ENCODE measurements around the gene YEATS2. TPM values are rescaled to one million over a fixed set of nuclear protein-coding genes. Genes with fewer than 3 reads are reported as not detected.
A peak's percentile ranks its signal among the peaks of the same experiment; 100 is the strongest.

The YEATS2 gene
- 10 to 100 TPM; 11.5 to 32.8 (median 26.6) TPM for total RNA-seq

DNA sequence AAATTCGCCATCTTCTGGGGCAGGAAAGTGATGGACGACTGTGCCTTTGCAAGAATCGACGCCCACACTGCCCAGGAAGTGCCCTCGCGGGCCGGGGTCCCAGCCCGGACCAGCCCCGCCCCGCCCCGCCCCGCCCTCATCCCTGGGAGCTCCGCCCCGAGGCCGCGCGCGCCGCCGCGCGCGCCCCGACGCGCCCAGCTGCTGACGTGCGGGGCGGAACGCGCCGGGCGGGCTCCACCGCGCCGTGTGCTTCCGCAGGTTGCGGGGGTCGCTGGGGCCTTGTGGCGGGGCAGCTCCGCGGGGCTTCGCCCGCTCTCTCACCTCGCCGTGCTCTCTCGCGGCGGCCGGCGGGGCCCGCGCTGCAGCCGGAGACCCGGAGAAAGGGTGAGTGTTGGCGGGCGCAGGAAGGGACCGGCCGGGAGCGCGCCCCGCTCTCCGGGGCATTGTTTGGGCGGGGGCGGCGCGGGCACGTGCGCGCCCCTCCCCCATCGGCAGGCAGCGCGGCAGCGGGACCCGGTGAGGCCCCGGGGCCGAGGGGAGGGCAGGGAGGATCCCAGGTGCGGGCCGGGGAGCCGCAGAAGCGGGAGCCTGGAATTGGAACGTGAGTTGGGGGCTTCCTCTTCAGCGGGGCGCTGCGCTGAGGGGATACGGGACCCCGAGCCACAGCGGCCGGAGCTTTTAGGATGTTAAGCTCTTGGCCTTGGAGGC lies at the start of gene YEATS2:
TSS of gene YEATS2 (plus strand) at position 188 of the 708 bp plus-strand sequence. CDS start 17,366 bp downstream, outside the sequence.
- DNase-seq (ENCODE audit: low spot score in 2 of 2) = no peak
- Histone ChIP-seq H3K27ac (peak within 1 kb of the TSS; percentile 90 to 91), H3K36me3 (no peaks in the 10 kb centered on the region), H3K4me3 (peak within 1 kb of the TSS; percentile 92 to 97 (median 96)), H3K4me1 (no peaks in the 10 kb centered on the region), H3K9me3 (no peaks in the 10 kb centered on the region), H3K27me3 (no peaks in the 10 kb centered on the region)
- intact Hi-C loops (cut with DNase I; ENCODE audit: low total_unique reads) = no loop called here
- TF ChIP-seq POLR2A (IDR thresholded peaks at IDR 0.05) = no peak
- TF ChIP-seq POLR2AphosphoS5 (IDR thresholded peaks at IDR 0.05) = no peak
- TF ChIP-seq, protein P1, sequence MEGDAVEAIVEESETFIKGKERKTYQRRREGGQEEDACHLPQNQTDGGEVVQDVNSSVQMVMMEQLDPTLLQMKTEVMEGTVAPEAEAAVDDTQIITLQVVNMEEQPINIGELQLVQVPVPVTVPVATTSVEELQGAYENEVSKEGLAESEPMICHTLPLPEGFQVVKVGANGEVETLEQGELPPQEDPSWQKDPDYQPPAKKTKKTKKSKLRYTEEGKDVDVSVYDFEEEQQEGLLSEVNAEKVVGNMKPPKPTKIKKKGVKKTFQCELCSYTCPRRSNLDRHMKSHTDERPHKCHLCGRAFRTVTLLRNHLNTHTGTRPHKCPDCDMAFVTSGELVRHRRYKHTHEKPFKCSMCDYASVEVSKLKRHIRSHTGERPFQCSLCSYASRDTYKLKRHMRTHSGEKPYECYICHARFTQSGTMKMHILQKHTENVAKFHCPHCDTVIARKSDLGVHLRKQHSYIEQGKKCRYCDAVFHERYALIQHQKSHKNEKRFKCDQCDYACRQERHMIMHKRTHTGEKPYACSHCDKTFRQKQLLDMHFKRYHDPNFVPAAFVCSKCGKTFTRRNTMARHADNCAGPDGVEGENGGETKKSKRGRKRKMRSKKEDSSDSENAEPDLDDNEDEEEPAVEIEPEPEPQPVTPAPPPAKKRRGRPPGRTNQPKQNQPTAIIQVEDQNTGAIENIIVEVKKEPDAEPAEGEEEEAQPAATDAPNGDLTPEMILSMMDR (IDR thresholded peaks at IDR 0.05) = no peak

DNA sequence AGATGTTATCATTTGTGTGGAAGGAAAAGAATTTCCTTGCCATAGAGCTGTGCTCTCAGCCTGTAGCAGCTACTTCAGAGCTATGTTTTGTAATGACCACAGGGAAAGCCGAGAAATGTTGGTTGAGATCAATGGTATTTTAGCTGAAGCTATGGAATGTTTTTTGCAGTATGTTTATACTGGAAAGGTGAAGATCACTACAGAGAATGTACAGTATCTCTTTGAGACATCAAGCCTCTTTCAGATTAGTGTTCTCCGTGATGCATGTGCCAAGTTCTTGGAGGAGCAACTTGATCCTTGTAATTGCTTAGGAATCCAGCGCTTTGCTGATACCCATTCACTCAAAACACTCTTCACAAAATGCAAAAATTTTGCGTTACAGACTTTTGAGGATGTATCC lies 47.0 kb upstream of the YEATS2 start:
- Histone ChIP-seq H3K27ac (no peak overlapping the region), H3K9me3 (peaks cover 15 to 35% of the 10 kb centered on the region in 2 donors), H3K27me3 (no peaks in the 10 kb centered on the region), H3K4me3 (no peak overlapping the region), H3K4me1 (no peaks in the 10 kb centered on the region), H3K36me3 (peaks cover 21% of the 10 kb centered on the region)
- intact Hi-C loops (cut with DNase I; ENCODE audit: low total_unique reads) = no loop called here
- no peak for DNase-seq (ENCODE audit: low spot score in 2 of 2)
- TF ChIP-seq POLR2A (IDR thresholded peaks at IDR 0.05) = no peak

DNA sequence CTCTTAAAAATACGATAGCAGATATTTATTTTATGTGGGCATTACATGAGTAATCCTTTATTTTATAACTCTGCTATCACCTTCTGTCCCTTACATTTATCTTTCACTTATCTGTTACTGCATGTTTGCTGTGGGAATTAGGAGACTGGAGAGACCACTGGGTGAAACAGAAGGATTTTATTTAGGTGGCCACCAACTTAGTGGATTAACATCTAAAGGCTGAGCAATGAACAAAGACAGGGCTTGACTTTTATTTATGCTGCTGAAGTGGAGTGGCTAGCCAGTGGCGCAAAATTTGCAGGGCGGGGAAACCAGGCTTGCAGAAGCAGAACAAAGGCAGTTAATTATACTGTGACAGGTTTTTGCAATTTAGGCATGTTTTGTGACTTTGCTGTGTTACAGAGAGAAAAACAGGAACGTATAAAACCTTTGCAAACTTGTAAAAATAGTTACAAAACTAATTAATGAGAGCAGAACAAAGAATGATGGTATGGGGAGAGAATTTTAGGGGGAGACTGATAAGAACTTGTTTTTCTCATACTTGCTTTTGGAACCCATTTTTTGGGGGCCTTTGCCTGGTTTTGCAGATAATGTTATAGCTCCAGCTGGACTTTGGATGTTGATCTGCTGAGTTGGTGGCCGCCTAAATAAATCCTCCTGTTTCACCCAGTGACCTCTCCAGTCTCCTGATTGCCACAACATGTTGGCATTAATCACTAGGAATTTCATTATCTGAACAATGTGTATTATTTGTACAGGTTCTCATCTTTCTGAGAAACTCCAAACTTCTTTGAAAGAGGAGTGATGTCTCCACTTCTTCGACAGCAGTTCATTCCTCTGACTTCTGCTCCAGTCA lies 44.2 kb upstream of the YEATS2 start:
- Histone ChIP-seq H3K27ac (no peak overlapping the region), H3K4me3 (no peak overlapping the region), H3K27me3 (no peaks in the 10 kb centered on the region), H3K4me1 (no peaks in the 10 kb centered on the region), H3K36me3 (peaks cover 21% of the 10 kb centered on the region), H3K9me3 (peaks cover 15 to 35% of the 10 kb centered on the region in 2 donors)
- intact Hi-C loops (cut with DNase I; ENCODE audit: low total_unique reads) = no loop called here
- DNase-seq (ENCODE audit: low spot score in 2 of 2) = no peak
- TF ChIP-seq, protein P1 (IDR thresholded peaks at IDR 0.05) = no peak
- no peak for TF ChIP-seq POLR2A (IDR thresholded peaks at IDR 0.05)
- TF ChIP-seq POLR2AphosphoS5 (IDR thresholded peaks at IDR 0.05) = no peak

DNA sequence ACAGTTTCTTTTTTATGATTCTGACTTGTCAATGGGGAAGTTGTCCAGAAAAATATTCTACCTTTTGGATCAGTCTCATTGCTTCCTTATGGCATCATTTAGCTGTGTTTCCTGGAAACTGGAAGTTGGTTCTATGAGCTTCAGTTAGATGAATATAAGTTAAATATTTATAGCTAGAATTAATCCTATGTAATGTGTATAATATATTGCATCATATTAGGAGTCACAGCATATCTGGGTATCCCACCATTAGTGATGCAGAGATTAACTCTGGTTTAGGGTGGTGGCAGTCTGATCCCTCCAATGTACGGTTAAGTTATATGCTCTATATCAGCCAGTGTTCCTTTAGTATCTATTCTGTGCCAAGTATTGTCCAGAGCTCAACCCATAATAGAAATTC lies 42.9 kb upstream of the YEATS2 start:
- intact Hi-C loops (cut with DNase I; ENCODE audit: low total_unique reads) = no loop called here
- Histone ChIP-seq H3K4me3 (no peak overlapping the region), H3K9me3 (peaks cover 15 to 35% of the 10 kb centered on the region in 2 donors), H3K27me3 (no peaks in the 10 kb centered on the region), H3K4me1 (no peaks in the 10 kb centered on the region), H3K27ac (no peak overlapping the region), H3K36me3 (peaks cover 21% of the 10 kb centered on the region)
- TF ChIP-seq POLR2AphosphoS5 (IDR thresholded peaks at IDR 0.05) (no peak), POLR2A (IDR thresholded peaks at IDR 0.05) (no peak)
- TF ChIP-seq, protein P1 (IDR thresholded peaks at IDR 0.05) = no peak
- no peak for DNase-seq (ENCODE audit: low spot score in 2 of 2)

DNA sequence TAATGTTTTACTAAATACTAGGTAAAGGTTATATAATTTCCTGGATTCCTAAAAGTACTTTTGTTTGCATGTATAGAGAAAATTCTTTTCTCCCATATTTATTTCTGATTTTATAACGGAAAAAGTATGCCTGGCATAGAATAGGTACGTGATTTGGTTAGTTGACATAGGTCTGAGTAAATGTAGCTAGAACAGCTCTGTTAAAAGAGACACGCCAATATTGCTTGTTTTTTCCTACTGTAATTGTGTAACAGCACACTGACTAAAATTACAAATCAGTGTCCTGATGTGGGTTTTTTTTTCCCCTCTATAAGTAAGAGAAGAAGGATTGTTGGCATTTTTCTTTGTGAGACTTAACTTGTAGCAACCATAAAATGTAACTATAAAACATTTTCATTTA lies 35.5 kb upstream of the YEATS2 start:
- Histone ChIP-seq H3K36me3 (peaks cover 4% of the 10 kb centered on the region), H3K4me3 (no peak overlapping the region), H3K4me1 (peaks cover 0 to 5% of the 10 kb centered on the region in 2 donors), H3K9me3 (no peaks in the 10 kb centered on the region), H3K27me3 (no peaks in the 10 kb centered on the region), H3K27ac (no peak overlapping the region)
- intact Hi-C loops (cut with DNase I; ENCODE audit: low total_unique reads) = no loop called here
- no peak for DNase-seq (ENCODE audit: low spot score in 2 of 2)
- TF ChIP-seq POLR2AphosphoS5 (IDR thresholded peaks at IDR 0.05) = no peak
- TF ChIP-seq POLR2A (IDR thresholded peaks at IDR 0.05) = no peak
- TF ChIP-seq, protein P1 (IDR thresholded peaks at IDR 0.05) = no peak

Data from breast epithelium (tissue), 4 donors.